Calu3 (cell line): ENCODE measurements around the gene GOT2. TPM values are rescaled to one million over a fixed set of nuclear protein-coding genes. Genes with fewer than 3 reads are reported as not detected.
"Not testable (repeated sequence)": the region's sequence is repeated elsewhere in the genome, so short reads cannot be mapped to it uniquely, and the experiment has no call there.

Experiments used
- BruUV-seq: library from RNA; stranded (reverse); fragments of 400-500 nt; replicated peaks from 2 replicates; lab custom pipeline; 2021; lab: Mats Ljungman, UMichigan
- CTCF ChIA-PET: fragments of 300-600 bp; sonication (Branson Sonifier 250); formaldehyde crosslinking; loops from one replicate; lab custom pipeline; 2022; ENCODE audit warnings: antibody characterized with exemption; lab: Charles Lee
- DNase-seq: peaks from one replicate; pipeline ENCODE4 v3.0.0; 2022
- H3K27ac Mint-ChIP-seq: one replicate; pipeline ENCODE4 v1.8.0; 2022; ENCODE audit warnings: mixed read lengths; ENCODE audit not compliant: unreplicated experiment
- H3K27me3 Mint-ChIP-seq: one replicate; pipeline ENCODE4 v1.8.0; 2022; ENCODE audit warnings: mixed read lengths; ENCODE audit not compliant: unreplicated experiment
- H3K36me3 Mint-ChIP-seq: one replicate; pipeline ENCODE4 v1.8.0; 2022; ENCODE audit warnings: mild to moderate bottlenecking, moderate library complexity, mixed read lengths; ENCODE audit not compliant: insufficient read depth, unreplicated experiment
- H3K4me1 Mint-ChIP-seq: one replicate; pipeline ENCODE4 v1.8.0; 2022; ENCODE audit warnings: mild to moderate bottlenecking, low read depth, mixed read lengths; ENCODE audit not compliant: unreplicated experiment
- H3K4me3 Mint-ChIP-seq: one replicate; pipeline ENCODE4 v1.8.0; 2022; ENCODE audit warnings: mild to moderate bottlenecking, low read depth, moderate library complexity, mixed read lengths; ENCODE audit not compliant: unreplicated experiment
- H3K9me3 Mint-ChIP-seq: one replicate; pipeline ENCODE4 v1.8.0; 2022; ENCODE audit warnings: low read depth, mixed read lengths; ENCODE audit not compliant: unreplicated experiment
- intact Hi-C: fragments of 100-400 bp; cut with micrococcal nuclease; formaldehyde crosslinking; loops from one replicate; pipeline ENCODE4 v1.10.0; 2022; ENCODE audit not compliant: unreplicated experiment
- total RNA-seq: library from RNA; stranded (reverse); gene quantifications from 2 replicates; pipeline ENCODE4 v1.2.3, GENCODE V29; 2022
- TF ChIP-seq, protein P1 (sequence below): fragments of 200-600 bp; IDR thresholded peaks from one replicate; pipeline ENCODE4 v1.8.0; 2022; ENCODE audit warnings: antibody characterized with exemption; ENCODE audit not compliant: unreplicated experiment

GOT2 gene
- total RNA-seq, 1 experiment from 2014 or later: 162 TPM

DNA sequence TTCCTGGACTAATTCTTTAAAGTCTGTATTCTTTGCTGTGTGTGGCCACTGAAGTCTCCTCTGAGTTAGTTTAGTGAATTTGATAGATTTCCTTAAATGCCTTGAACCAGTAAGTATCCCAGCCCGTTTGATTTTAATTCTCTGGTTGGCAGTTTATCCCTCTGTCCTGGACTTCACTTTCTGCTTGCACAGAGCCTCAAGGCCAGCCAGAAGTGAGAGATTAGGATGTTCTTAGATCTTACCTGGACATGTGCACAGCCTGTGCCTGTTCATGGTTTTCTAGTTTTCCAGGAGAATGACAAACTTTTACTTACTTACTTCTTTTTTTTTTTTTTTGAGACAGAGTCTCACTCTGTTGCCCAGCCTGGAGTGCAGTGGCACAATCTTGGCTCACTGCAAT is 38.7 kb downstream of the GOT2 start:
- H3K27me3 Mint-ChIP-seq: no peaks in the 10 kb centered on the region
- intact Hi-C loops: no loop called here
- no peak for DNase-seq
- no peak overlapping the region for H3K27ac Mint-ChIP-seq
- CTCF ChIA-PET: no interaction called here
- no peaks in the 10 kb centered on the region for H3K36me3 Mint-ChIP-seq
- no TSS peak for BruUV-seq
- peaks cover 2% of the 10 kb centered on the region for H3K9me3 Mint-ChIP-seq
- TF ChIP-seq, protein P1, sequence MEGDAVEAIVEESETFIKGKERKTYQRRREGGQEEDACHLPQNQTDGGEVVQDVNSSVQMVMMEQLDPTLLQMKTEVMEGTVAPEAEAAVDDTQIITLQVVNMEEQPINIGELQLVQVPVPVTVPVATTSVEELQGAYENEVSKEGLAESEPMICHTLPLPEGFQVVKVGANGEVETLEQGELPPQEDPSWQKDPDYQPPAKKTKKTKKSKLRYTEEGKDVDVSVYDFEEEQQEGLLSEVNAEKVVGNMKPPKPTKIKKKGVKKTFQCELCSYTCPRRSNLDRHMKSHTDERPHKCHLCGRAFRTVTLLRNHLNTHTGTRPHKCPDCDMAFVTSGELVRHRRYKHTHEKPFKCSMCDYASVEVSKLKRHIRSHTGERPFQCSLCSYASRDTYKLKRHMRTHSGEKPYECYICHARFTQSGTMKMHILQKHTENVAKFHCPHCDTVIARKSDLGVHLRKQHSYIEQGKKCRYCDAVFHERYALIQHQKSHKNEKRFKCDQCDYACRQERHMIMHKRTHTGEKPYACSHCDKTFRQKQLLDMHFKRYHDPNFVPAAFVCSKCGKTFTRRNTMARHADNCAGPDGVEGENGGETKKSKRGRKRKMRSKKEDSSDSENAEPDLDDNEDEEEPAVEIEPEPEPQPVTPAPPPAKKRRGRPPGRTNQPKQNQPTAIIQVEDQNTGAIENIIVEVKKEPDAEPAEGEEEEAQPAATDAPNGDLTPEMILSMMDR: no peak
- no peaks in the 10 kb centered on the region for H3K4me1 Mint-ChIP-seq
- H3K4me3 Mint-ChIP-seq: no peak overlapping the region

DNA sequence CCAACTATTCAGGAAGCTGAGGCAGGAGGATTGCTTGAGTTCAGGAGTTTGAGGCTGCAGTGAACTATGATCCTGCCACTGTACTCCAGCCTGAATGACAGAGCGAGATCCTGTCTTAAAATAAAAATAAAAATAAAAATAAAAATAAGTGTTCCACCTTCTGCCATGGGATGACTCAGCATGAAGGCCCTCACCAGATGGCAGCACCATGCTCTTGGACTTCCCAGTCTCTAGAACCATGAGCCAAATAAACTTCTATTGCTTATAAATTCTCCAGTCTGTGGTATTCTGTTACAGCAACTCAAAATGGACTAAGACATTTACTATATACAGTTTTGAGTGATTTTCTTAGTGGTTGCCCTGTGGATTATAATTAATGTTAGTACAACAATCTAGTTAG is 41.7 kb downstream of the GOT2 start:
- Mint-ChIP-seq H3K4me1 (no peaks in the 10 kb centered on the region), H3K27me3 (peaks cover 11% of the 10 kb centered on the region), H3K4me3 (no peak overlapping the region), H3K9me3 (peaks cover 2% of the 10 kb centered on the region), H3K27ac (no peak overlapping the region), H3K36me3 (no peaks in the 10 kb centered on the region)
- intact Hi-C loops: no loop called here
- TF ChIP-seq, protein P1: no peak
- CTCF ChIA-PET: no interaction called here
- no TSS peak for BruUV-seq
- no peak for DNase-seq

DNA sequence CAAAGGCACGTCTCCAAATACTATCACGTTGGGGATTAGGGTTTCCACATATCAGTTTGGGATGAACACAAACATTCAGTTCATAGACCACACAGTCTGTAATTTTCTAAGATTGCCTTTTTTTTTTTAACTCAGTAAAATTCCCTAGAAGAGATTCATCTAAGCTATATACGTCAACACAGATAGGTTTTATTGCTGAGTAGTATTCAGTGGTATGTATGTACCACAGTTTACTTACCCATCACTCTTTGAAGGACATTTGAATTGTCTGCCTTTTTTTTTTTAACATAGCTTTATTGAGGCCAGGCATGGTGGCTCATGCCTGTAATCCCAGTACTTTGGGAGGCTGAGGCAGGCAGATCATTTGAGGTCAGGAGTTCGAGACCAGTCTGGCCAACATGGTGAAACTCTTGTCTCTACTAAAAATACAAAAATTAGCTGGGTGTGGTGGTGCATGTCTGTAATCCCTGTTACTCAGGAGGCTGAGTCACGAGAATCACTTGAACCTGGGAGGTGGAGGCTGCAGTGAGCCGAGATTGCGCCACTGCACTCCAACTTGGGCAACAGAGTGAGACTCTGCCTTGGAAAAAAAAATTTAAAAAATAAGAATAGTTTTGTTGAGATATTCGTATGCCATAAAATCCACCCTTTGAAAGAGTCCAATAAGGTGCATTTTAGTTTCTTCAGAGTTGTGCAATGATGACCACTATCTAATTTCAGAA is 47.0 kb downstream of the GOT2 start:
- H3K27ac Mint-ChIP-seq, H3K9me3 Mint-ChIP-seq, BruUV-seq, intact Hi-C loops, CTCF ChIA-PET, DNase-seq, H3K4me3 Mint-ChIP-seq: not testable (repeated sequence)
- peaks cover 17% of the 10 kb centered on the region for H3K36me3 Mint-ChIP-seq
- H3K27me3 Mint-ChIP-seq: peaks cover 11% of the 10 kb centered on the region
- H3K4me1 Mint-ChIP-seq: peaks cover 11% of the 10 kb centered on the region

DNA sequence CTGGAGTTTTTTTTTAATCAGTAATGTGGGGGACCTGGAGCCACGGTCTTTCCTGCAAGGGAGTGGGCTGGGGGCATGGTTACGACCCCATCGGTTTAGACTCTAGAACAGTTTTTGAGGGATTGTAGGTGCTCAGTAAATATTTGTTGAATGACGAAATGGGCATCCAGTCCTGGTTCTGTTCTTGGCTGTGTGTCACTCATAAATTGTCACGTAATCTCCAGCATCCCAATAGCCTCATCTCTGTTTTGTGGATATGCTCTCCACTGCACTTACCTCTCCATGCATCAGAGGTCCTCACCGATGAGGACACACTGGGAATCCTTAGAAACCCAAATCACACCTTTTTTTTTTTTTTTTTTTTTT is 49.0 kb downstream of the GOT2 start:
- DNase-seq: no peak
- Mint-ChIP-seq H3K4me1 (peaks cover 11% of the 10 kb centered on the region), H3K27me3 (peaks cover 10% of the 10 kb centered on the region), H3K4me3 (peak overlapping the region; percentile 83), H3K27ac (peak overlapping the region; percentile 48), H3K9me3 (no peaks in the 10 kb centered on the region), H3K36me3 (peaks cover 17% of the 10 kb centered on the region)
- TF ChIP-seq, protein P1: no peak
- CTCF ChIA-PET: interaction anchor here (0.8 to 1.1 kb wide), 6 partner anchors 11 to 348 kb away, joined by 3 read pairs; no protein-coding TSS in a partner anchor
- BruUV-seq: no TSS peak
- intact Hi-C loops: no loop called here
